Activated effector memory CD4-positive, alpha-beta T cell treated with anti-CD3 and anti-CD28 coated beads, Interleukin-2, amount 50 U/mL, for 16 hours (primary cell): ENCODE measurements around the gene ARID3C.
A peak's percentile ranks its signal among the peaks of the same experiment; 100 is the strongest.

Source experiments
- DNase-seq: peaks from one replicate; pipeline ENCODE4 v3.0.0-alpha.2; 2020

ARID3C gene

GRCh38 chr9:34592895-34593601, 35.8 kb downstream of the ARID3C start:
- DNase-seq, result no peak

GRCh38 chr9:34591917-34592866, 36.7 kb downstream of the ARID3C start:
- no peak for DNase-seq

- peak; percentile 92 for DNase-seq
Observed at GRCh38 chr9:34591248-34591916, 37.5 kb downstream of the ARID3C start.

GRCh38 chr9:34590381-34591247, 38.3 kb downstream of the ARID3C start:
- DNase-seq, result no peak

GRCh38 chr9:34589636-34590380, 39.1 kb downstream of the ARID3C start, which contains the start of gene CNTFR:
Gene CNTFR (minus strand): TSS chr9:34589724. CDS start chr9:34568981, 20,743 bp downstream.
- DNase-seq, result no peak

GRCh38 chr9:34588671-34589635, 39.9 kb downstream of the ARID3C start:
- DNase-seq, result no peak

GRCh38 chr9:34587271-34587670, 41.6 kb downstream of the ARID3C start:
- no peak for DNase-seq

- no peak for DNase-seq
Observed at GRCh38 chr9:34585946-34586669, 42.8 kb downstream of the ARID3C start.

GRCh38 chr9:34584970-34585369, 43.9 kb downstream of the ARID3C start:
- DNase-seq, result no peak

- DNase-seq, result no peak
Observed at GRCh38 chr9:34582787-34583186, 46.1 kb downstream of the ARID3C start.

- DNase-seq, result no peak
Observed at GRCh38 chr9:34581318-34581717, 47.5 kb downstream of the ARID3C start.

- DNase-seq, result no peak
Observed at GRCh38 chr9:34580358-34580757, 48.5 kb downstream of the ARID3C start.

- DNase-seq, result no peak
Observed at GRCh38 chr9:34579808-34580163, 49.1 kb downstream of the ARID3C start.

GRCh38 chr9:34579104-34579807, 49.6 kb downstream of the ARID3C start:
- no peak for DNase-seq

- DNase-seq, result no peak
Observed at GRCh38 chr9:34578241-34579103, 50.4 kb downstream of the ARID3C start.

GRCh38 chr9:34577400-34578240, 51.2 kb downstream of the ARID3C start:
- DNase-seq, result no peak
